KMS-11 (cell line): ENCODE results near the gene SCART1.

Source experiments
- H2AFZ ChIP-seq: fragments of 200-600 bp; sonication (generic); 2 replicates; pipeline ENCODE4 v1.6.1; 2016; ENCODE audit warnings: antibody characterized with exemption, mixed run types, low read depth
- H3K27ac ChIP-seq: fragments of 200-600 bp; sonication (generic); 2 replicates; pipeline ENCODE4 v1.6.1; 2016; ENCODE audit warnings: mild to moderate bottlenecking, mixed run types
- H3K27me3 ChIP-seq: fragments of 200-600 bp; sonication (generic); 2 replicates; pipeline ENCODE4 v1.6.1; 2017; ENCODE audit warnings: mild to moderate bottlenecking, low read depth, mixed run types, moderate library complexity; ENCODE audit not compliant: insufficient read depth
- H3K36me3 ChIP-seq: fragments of 200-600 bp; sonication (generic); 2 replicates; pipeline ENCODE4 v1.6.1; 2017; ENCODE audit warnings: mild to moderate bottlenecking, mixed run types; ENCODE audit not compliant: insufficient read depth
- H3K4me1 ChIP-seq: fragments of 200-600 bp; sonication (generic); 2 replicates; pipeline ENCODE4 v1.6.1; 2016; ENCODE audit warnings: mild to moderate bottlenecking, low read depth, mixed run types; ENCODE audit not compliant: poor library complexity, severe bottlenecking
- H3K4me2 ChIP-seq: fragments of 200-600 bp; sonication (generic); 2 replicates; pipeline ENCODE4 v1.7.0; 2016; ENCODE audit warnings: mild to moderate bottlenecking, mixed run types
- H3K4me3 ChIP-seq: fragments of 200-600 bp; sonication (generic); IDR thresholded peaks from 2 replicates; pipeline ENCODE4 v1.6.1; 2017; ENCODE audit warnings: low read depth, low read length, mixed read lengths; ENCODE audit not compliant: insufficient read depth
- H3K79me2 ChIP-seq: fragments of 200-600 bp; sonication (generic); 2 replicates; pipeline ENCODE4 v1.6.1; 2016; ENCODE audit warnings: low read depth, mixed run types; ENCODE audit not compliant: insufficient read depth
- H3K9ac ChIP-seq: fragments of 200-600 bp; sonication (generic); 2 replicates; pipeline ENCODE4 v1.6.1; 2016; ENCODE audit warnings: mild to moderate bottlenecking, mixed run types
- H4K20me1 ChIP-seq: fragments of 200-600 bp; sonication (generic); 2 replicates; pipeline ENCODE4 v1.6.1; 2016; ENCODE audit warnings: mild to moderate bottlenecking, mixed run types; ENCODE audit not compliant: insufficient read depth
- TF ChIP-seq, protein P1 (sequence below): fragments of 200-600 bp; sonication (generic); conservative IDR thresholded peaks from 2 replicates; pipeline ENCODE4 v1.6.1; 2017; ENCODE audit warnings: low read depth, mild to moderate bottlenecking, antibody characterized with exemption, low read length, moderate library complexity, mixed read lengths

Gene SCART1

DNA sequence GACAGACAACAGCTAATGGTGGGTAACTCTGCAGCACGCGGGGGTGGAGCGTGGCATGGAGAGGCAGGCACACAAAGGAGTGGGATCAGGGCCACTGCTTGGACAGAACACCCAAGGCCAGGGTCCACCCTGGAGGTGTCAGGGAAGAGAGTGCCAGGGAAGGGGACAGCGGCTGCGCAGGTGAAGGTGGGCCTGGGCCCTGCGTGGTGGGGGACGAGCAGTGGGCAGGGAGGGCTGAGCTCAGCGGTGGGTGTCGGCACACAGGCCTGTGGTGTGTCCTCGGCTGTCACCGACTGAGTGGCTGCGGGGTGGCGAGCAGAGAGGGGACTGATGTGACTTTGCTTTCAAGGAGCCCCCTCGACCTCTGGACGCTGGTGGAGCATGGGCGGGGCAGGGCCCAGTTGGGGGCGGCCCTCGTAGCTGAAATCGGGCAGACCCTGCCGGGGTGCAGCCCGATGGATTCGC is 8.4 kb upstream of the SCART1 start:
- Histone ChIP-seq H3K4me1 (no peaks in the 10 kb centered on the region), H3K4me3 (no peak overlapping the region), H2AFZ (no peak overlapping the region), H3K36me3 (no peaks in the 10 kb centered on the region), H3K79me2 (no peaks in the 10 kb centered on the region), H4K20me1 (no peaks in the 10 kb centered on the region), H3K27me3 (no peaks in the 10 kb centered on the region), H3K4me2 (no peak overlapping the region), H3K9ac (no peak overlapping the region), H3K27ac (no peak overlapping the region)
- TF ChIP-seq, protein P1, sequence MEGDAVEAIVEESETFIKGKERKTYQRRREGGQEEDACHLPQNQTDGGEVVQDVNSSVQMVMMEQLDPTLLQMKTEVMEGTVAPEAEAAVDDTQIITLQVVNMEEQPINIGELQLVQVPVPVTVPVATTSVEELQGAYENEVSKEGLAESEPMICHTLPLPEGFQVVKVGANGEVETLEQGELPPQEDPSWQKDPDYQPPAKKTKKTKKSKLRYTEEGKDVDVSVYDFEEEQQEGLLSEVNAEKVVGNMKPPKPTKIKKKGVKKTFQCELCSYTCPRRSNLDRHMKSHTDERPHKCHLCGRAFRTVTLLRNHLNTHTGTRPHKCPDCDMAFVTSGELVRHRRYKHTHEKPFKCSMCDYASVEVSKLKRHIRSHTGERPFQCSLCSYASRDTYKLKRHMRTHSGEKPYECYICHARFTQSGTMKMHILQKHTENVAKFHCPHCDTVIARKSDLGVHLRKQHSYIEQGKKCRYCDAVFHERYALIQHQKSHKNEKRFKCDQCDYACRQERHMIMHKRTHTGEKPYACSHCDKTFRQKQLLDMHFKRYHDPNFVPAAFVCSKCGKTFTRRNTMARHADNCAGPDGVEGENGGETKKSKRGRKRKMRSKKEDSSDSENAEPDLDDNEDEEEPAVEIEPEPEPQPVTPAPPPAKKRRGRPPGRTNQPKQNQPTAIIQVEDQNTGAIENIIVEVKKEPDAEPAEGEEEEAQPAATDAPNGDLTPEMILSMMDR = no peak

DNA sequence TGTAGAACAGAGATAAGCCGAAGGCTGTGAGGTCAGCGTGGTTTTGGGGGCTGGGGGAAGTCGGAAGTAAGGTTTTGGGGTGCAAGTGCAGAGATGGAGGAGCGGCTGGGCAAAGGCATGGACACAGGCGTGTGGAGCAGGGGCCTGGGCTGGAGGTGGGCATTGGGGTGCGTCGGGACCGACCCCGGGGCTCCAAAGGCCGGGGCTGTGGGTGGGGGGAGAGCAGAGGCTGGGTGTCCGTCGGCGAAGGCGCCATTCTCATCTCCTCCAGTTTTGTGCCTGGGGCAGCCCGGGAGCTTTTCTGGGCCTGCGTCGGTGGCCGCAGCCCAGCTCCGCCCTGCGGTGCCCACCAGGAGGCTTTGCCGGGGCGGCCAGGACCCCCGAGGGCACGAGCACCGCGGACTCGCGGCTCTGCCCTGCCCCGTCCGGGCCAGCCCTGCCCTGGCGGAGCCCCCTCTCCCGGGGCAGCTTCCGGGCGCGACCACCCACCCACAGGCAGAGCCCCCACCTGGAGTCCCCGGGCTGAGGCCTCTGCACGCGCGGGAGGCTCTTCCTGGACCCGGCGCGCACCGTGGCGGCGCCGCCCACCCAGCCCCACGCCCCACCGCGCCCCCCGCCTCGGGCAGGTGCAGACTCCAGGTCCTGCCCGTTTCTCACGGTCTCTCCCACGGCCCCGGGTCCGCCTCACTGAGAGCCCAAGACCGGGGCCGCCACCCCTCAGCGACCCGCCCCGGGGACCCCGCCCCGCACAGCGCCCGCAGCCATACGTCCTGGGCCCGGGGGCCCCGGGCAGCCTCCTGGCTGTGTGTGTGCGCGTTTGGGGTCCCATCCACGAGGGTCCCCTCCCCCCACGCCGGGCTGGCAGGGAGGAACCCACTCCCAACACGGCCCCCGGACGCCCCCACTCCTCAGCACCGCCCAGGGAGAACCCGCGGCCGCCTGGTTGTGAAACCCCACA is 7.7 kb upstream of the SCART1 start:
- Histone ChIP-seq H3K4me1 (no peaks in the 10 kb centered on the region), H3K4me3 (no peak overlapping the region), H3K9ac (no peak overlapping the region), H2AFZ (no peak overlapping the region), H3K27ac (no peak overlapping the region), H3K36me3 (no peaks in the 10 kb centered on the region), H3K27me3 (no peaks in the 10 kb centered on the region), H3K4me2 (no peak overlapping the region), H3K79me2 (no peaks in the 10 kb centered on the region), H4K20me1 (no peaks in the 10 kb centered on the region)
- TF ChIP-seq, protein P1 = no peak

DNA sequence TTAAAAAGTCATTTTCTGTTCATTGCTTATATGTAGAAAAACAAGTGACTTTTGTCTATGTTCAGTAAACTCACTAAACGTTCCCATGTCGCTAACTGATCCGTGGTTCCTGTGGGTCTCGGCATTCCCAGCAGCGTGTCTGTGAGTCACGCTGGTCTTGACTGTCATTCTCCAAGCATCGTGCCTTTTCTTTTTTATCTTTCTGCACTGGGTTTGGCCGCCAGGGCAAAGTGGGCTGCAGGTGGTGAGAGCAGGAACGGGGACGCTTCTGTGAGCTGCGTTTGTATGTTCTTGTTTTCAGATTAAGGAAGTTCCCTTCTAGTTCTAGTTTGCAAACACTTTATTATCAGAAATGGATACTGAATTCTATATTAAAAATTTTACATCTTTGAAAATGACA is 6.8 kb upstream of the SCART1 start:
- no peaks in the 10 kb centered on the region for H3K36me3 ChIP-seq
- H4K20me1 ChIP-seq = no peaks in the 10 kb centered on the region
- H2AFZ ChIP-seq = no peak overlapping the region
- no peaks in the 10 kb centered on the region for H3K4me1 ChIP-seq
- H3K79me2 ChIP-seq = no peaks in the 10 kb centered on the region
- no peak overlapping the region for H3K9ac ChIP-seq
- TF ChIP-seq, protein P1 = no peak
- no peak overlapping the region for H3K4me2 ChIP-seq
- H3K27ac ChIP-seq = no peak overlapping the region
- H3K27me3 ChIP-seq = no peaks in the 10 kb centered on the region
- no peak overlapping the region for H3K4me3 ChIP-seq

DNA sequence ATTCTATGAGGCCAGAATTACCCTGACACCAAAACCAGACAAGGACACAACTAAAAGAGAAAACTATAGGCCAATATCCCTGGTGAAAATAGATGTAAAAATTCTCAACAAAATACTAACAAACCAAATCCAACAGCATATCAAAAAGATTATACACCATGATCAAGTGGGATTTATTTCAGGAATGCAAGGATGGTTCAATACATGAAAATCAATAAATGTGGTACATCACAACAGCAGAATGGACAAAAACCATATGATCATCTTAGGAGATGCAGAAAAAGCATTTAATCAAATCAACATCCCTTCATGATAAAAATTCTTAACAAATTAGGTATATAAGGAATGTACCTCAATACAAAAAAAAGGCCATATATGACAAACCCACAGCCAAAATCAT is 5.6 kb upstream of the SCART1 start:
- H3K79me2 ChIP-seq = no peaks in the 10 kb centered on the region
- no peaks in the 10 kb centered on the region for H3K27me3 ChIP-seq
- TF ChIP-seq, protein P1 = no peak
- no peak overlapping the region for H2AFZ ChIP-seq
- no peaks in the 10 kb centered on the region for H3K36me3 ChIP-seq
- H3K4me3 ChIP-seq = no peak overlapping the region
- no peaks in the 10 kb centered on the region for H4K20me1 ChIP-seq
- H3K4me1 ChIP-seq = no peaks in the 10 kb centered on the region
- no peak overlapping the region for H3K27ac ChIP-seq
- H3K9ac ChIP-seq = no peak overlapping the region
- H3K4me2 ChIP-seq = no peak overlapping the region
